ENCODE measurements around the gene RGS2. TPM values are rescaled to one million over a fixed set of nuclear protein-coding genes. Genes with fewer than 3 reads are reported as not detected.

The RGS2 gene
- polyA plus RNA-seq, 4 donors, result 100 to 573 (median 352) TPM

DNA sequence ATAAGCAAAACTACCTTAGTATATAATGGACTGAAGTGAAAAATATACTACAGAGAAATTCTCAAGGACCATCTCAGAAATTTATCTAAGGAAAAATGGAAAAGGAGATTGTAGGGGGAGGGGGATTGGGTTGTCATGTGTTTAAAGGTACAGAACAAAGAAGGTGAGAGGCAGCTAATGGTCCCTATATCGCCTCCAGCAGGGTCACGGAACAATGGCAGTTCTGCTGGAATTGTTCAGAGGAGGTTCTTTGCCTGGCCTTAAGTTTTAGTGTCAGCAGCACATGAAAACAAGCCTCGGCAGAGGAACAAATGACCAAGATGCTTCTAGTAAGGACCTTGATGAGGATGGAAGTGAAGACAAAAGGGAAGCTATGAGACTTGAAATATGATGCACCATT is 42.0 kb upstream of the RGS2 start:
- no peak for FAIRE-seq
- H3K4me1 ChIP-seq (ENCODE audit: control insufficient read depth in 3 of 3, insufficient read depth in 2 of 3, low read depth in 1 of 3, low read length in 2 of 3), result no peaks in the 10 kb centered on the region
- H3K9me3 ChIP-seq (ENCODE audit: control insufficient read depth in 2 of 2, insufficient read depth in 1 of 2, low read depth in 1 of 2, low read length in 1 of 2), result no peaks in the 10 kb centered on the region
- no peak for DNase-seq
- WGBS, 3 donors, result 66 to 88% (median 82%) methylated on average over 3 of the region's 3 CpGs
- no peak overlapping the region for H3K4me3 ChIP-seq (ENCODE audit: low read depth in 1 of 3, low read length in 3 of 3)
- H3K27me3 ChIP-seq (ENCODE audit: control insufficient read depth in 3 of 3, insufficient read depth in 3 of 3, low read length in 3 of 3), result no peaks in the 10 kb centered on the region
- H3K36me3 ChIP-seq (ENCODE audit: control insufficient read depth in 3 of 3, insufficient read depth in 2 of 3, low read depth in 1 of 3, low read length in 3 of 3), result no peaks in the 10 kb centered on the region
- no peak overlapping the region for H3K27ac ChIP-seq (ENCODE audit: low read depth in 1 of 3, low read length in 2 of 3)

DNA sequence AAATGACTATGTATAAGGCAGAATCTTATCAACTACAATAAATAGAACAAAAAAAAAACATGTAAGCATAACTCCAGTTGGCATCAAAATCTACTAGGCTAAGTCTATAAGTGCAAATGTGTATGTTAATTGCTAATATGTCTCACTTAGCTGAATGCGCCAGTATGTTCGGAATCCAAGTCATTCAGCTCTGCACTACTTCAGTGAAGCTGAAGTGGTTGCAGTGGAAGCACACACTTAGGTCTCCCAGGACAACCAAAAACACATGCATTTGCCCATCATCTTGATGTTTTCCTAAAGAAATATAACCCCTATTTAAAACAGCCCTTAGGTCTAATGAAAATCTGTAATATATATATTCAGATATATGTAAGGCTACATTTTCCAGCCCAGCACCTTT is 41.0 kb upstream of the RGS2 start:
- Histone ChIP-seq H3K27ac (ENCODE audit: low read depth in 1 of 3, low read length in 2 of 3) (no peak overlapping the region), H3K27me3 (ENCODE audit: control insufficient read depth in 3 of 3, insufficient read depth in 3 of 3, low read length in 3 of 3) (no peaks in the 10 kb centered on the region), H3K4me3 (ENCODE audit: low read depth in 1 of 3, low read length in 3 of 3) (no peak overlapping the region), H3K4me1 (ENCODE audit: control insufficient read depth in 3 of 3, insufficient read depth in 2 of 3, low read depth in 1 of 3, low read length in 2 of 3) (no peaks in the 10 kb centered on the region), H3K36me3 (ENCODE audit: control insufficient read depth in 3 of 3, insufficient read depth in 2 of 3, low read depth in 1 of 3, low read length in 3 of 3) (no peaks in the 10 kb centered on the region), H3K9me3 (ENCODE audit: control insufficient read depth in 2 of 2, insufficient read depth in 1 of 2, low read depth in 1 of 2, low read length in 1 of 2) (no peaks in the 10 kb centered on the region)
- FAIRE-seq (no peak), DNase-seq (no peak)
- 92 to 94% (median 94%) methylated on average over 2 of the region's 2 CpGs for WGBS, 3 donors

DNA sequence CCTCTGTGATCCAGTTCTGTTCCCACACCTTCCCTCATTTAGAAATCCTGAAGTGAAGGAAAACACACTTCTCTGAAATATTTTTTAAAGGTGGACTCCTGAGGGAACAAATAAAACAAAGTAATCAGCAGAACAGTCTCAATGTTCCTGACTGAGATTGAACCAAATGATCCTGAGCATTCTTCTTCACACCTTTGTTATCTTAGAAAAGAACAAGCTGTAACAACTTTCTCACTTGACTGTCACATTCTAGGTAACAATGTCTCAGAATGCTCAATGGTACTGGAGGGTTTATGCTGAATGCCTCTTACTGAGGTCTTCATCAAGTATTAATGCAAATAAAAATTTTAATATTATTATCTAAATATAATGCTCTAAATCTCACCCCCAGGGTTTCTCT is 40.4 kb upstream of the RGS2 start:
- H3K9me3 ChIP-seq (ENCODE audit: control insufficient read depth in 2 of 2, insufficient read depth in 1 of 2, low read depth in 1 of 2, low read length in 1 of 2), result no peaks in the 10 kb centered on the region
- FAIRE-seq (no peak), DNase-seq (no peak)
- no peaks in the 10 kb centered on the region for H3K36me3 ChIP-seq (ENCODE audit: control insufficient read depth in 3 of 3, insufficient read depth in 2 of 3, low read depth in 1 of 3, low read length in 3 of 3)
- H3K4me3 ChIP-seq (ENCODE audit: low read depth in 1 of 3, low read length in 3 of 3), result no peak overlapping the region
- H3K27ac ChIP-seq (ENCODE audit: low read depth in 1 of 3, low read length in 2 of 3), result no peak overlapping the region
- H3K4me1 ChIP-seq (ENCODE audit: control insufficient read depth in 3 of 3, insufficient read depth in 2 of 3, low read depth in 1 of 3, low read length in 2 of 3), result no peaks in the 10 kb centered on the region
- no peaks in the 10 kb centered on the region for H3K27me3 ChIP-seq (ENCODE audit: control insufficient read depth in 3 of 3, insufficient read depth in 3 of 3, low read length in 3 of 3)

DNA sequence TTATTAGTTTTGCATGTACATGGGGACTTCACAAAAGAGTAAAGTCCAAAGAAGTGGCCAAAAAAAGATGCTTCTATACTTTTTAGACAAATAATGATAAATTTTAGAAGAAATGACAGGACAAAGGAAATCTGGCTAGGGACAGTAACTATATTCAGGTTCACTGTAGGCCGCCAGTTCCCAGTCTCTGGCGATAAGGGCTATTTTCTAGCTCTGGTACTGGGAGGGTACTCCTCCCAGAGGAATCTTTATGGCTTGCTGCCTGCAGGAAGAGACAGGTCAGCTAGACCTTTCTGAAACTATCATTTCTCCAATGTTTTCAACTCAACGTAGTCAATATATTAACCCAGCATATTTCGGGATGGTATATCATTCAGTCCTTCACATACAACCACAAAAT is 37.5 kb upstream of the RGS2 start:
- 90 to 98% (median 94%) methylated on average over 4 of the region's 4 CpGs for WGBS, 3 donors
- H3K36me3 ChIP-seq (ENCODE audit: control insufficient read depth in 3 of 3, insufficient read depth in 2 of 3, low read depth in 1 of 3, low read length in 3 of 3), result no peaks in the 10 kb centered on the region
- no peaks in the 10 kb centered on the region for H3K27me3 ChIP-seq (ENCODE audit: control insufficient read depth in 3 of 3, insufficient read depth in 3 of 3, low read length in 3 of 3)
- FAIRE-seq, result no peak
- DNase-seq, result no peak
- H3K4me3 ChIP-seq (ENCODE audit: low read depth in 1 of 3, low read length in 3 of 3), result no peak overlapping the region
- H3K4me1 ChIP-seq (ENCODE audit: control insufficient read depth in 3 of 3, insufficient read depth in 2 of 3, low read depth in 1 of 3, low read length in 2 of 3), result no peaks in the 10 kb centered on the region
- no peak overlapping the region for H3K27ac ChIP-seq (ENCODE audit: low read depth in 1 of 3, low read length in 2 of 3)
- H3K9me3 ChIP-seq (ENCODE audit: control insufficient read depth in 2 of 2, insufficient read depth in 1 of 2, low read depth in 1 of 2, low read length in 1 of 2), result no peaks in the 10 kb centered on the region

DNA sequence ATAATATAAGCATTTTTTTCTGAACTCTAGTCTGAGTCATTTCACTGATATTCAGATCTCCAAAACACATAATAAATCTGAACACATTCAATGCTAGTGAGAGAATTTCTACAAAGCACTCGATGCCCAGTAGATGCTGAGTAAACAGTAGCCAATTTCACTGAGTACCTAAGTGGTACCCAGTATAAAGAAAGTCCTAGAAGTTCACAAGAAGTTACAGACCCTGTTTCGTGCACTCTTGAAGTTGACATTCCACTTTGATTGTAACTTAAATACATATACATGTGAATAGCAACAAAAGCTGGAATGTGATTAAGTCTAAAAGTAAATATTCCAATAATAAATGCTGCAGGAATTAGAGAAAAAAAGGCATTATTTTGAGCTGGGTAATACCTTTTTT is 33.2 kb upstream of the RGS2 start:
- Histone ChIP-seq H3K4me1 (ENCODE audit: control insufficient read depth in 3 of 3, insufficient read depth in 2 of 3, low read depth in 1 of 3, low read length in 2 of 3) (no peaks in the 10 kb centered on the region), H3K27ac (ENCODE audit: low read depth in 1 of 3, low read length in 2 of 3) (no peak overlapping the region), H3K9me3 (ENCODE audit: control insufficient read depth in 2 of 2, insufficient read depth in 1 of 2, low read depth in 1 of 2, low read length in 1 of 2) (no peaks in the 10 kb centered on the region), H3K27me3 (ENCODE audit: control insufficient read depth in 3 of 3, insufficient read depth in 3 of 3, low read length in 3 of 3) (no peaks in the 10 kb centered on the region), H3K36me3 (ENCODE audit: control insufficient read depth in 3 of 3, insufficient read depth in 2 of 3, low read depth in 1 of 3, low read length in 3 of 3) (no peaks in the 10 kb centered on the region), H3K4me3 (ENCODE audit: low read depth in 1 of 3, low read length in 3 of 3) (no peak overlapping the region)
- FAIRE-seq (no peak), DNase-seq (no peak)
- WGBS, 3 donors, result 53 to 67% (median 62%) methylated on average over 2 of the region's 2 CpGs

DNA sequence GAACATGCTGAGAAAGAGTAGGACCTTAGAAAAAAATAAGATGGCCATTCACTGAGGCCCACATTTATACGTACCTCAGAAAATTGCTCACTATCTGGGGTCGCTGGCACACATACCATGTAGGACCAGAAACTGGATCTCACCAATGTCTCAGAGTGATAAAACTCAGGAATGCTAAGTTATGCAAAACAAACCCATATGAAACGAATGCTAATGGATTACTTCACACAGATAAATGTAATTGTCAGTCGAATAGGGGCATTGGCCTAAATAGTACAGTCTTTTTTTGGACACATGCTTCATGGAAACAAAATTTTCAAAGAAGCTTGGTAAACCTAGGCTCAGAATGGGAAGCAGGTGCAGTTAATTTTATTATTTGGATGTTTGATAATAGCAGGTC is 32.6 kb upstream of the RGS2 start:
- no peak for FAIRE-seq
- WGBS, 3 donors, result 87 to 91% (median 89%) methylated on average over 4 of the region's 4 CpGs
- H3K27me3 ChIP-seq (ENCODE audit: control insufficient read depth in 3 of 3, insufficient read depth in 3 of 3, low read length in 3 of 3), result no peaks in the 10 kb centered on the region

DNA sequence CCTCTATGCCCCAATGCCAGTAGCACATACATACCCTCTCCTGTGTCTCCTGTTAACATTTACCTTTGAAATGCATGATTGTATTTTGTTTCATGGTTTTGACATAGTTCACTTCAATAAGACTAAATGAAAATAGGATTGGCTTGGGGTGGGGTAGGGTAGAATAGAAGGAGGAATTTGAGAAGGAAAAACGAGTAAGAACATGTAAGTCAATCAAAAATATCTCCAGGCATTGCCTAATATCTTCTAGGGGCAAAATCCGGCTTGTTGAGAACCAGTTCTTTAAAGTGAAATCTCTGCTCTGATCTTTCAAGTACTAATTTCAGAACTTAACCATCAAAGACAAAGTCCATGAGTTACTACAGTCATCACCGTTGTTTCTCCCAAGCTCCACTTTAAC is 31.8 kb upstream of the RGS2 start:
- no peak for FAIRE-seq

More for the DNA sequence above, 32.6 kb upstream of the RGS2 start:
- H3K4me1 ChIP-seq (ENCODE audit: control insufficient read depth in 3 of 3, insufficient read depth in 2 of 3, low read depth in 1 of 3, low read length in 2 of 3), result no peaks in the 10 kb centered on the region
- no peak overlapping the region for H3K27ac ChIP-seq (ENCODE audit: low read depth in 1 of 3, low read length in 2 of 3)
- no peaks in the 10 kb centered on the region for H3K36me3 ChIP-seq (ENCODE audit: control insufficient read depth in 3 of 3, insufficient read depth in 2 of 3, low read depth in 1 of 3, low read length in 3 of 3)
- no peaks in the 10 kb centered on the region for H3K9me3 ChIP-seq (ENCODE audit: control insufficient read depth in 2 of 2, insufficient read depth in 1 of 2, low read depth in 1 of 2, low read length in 1 of 2)
- no peak overlapping the region for H3K4me3 ChIP-seq (ENCODE audit: low read depth in 1 of 3, low read length in 3 of 3)
- DNase-seq, result no peak

DNA sequence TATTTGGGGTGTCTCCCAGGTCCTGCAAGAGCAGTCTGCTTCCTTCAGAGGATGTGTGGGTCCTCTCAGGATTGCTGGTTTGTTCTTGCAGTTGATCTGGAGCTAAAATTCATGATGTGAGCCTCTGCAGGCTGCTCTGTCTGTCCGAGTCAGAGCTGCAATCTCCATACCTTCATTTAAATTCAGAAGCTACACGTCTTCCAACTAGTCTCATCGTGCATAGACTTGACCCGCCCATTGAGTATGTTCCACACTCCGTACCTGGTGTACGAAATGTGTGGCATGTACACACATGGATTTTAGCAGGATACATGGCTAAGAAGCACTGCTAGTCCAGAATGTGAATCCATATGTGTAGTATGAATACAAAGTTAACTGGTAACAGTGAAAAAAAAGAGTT is 25.0 kb upstream of the RGS2 start:
- Histone ChIP-seq H3K4me3 (ENCODE audit: low read depth in 1 of 3, low read length in 3 of 3) (no peak overlapping the region), H3K9me3 (ENCODE audit: control insufficient read depth in 2 of 2, insufficient read depth in 1 of 2, low read depth in 1 of 2, low read length in 1 of 2) (no peaks in the 10 kb centered on the region), H3K4me1 (ENCODE audit: control insufficient read depth in 3 of 3, insufficient read depth in 2 of 3, low read depth in 1 of 3, low read length in 2 of 3) (no peaks in the 10 kb centered on the region), H3K36me3 (ENCODE audit: control insufficient read depth in 3 of 3, insufficient read depth in 2 of 3, low read depth in 1 of 3, low read length in 3 of 3) (no peaks in the 10 kb centered on the region), H3K27ac (ENCODE audit: low read depth in 1 of 3, low read length in 2 of 3) (no peak overlapping the region), H3K27me3 (ENCODE audit: control insufficient read depth in 3 of 3, insufficient read depth in 3 of 3, low read length in 3 of 3) (no peaks in the 10 kb centered on the region)
- no peak for FAIRE-seq
- 96 to 97% (median 96%) methylated on average over 6 of the region's 6 CpGs for WGBS, 3 donors
- DNase-seq, result no peak

More for the DNA sequence above, 31.8 kb upstream of the RGS2 start:
- DNase-seq, result no peak
- H3K27me3 ChIP-seq (ENCODE audit: control insufficient read depth in 3 of 3, insufficient read depth in 3 of 3, low read length in 3 of 3), result no peaks in the 10 kb centered on the region
- no peak overlapping the region for H3K4me3 ChIP-seq (ENCODE audit: low read depth in 1 of 3, low read length in 3 of 3)
- no peak overlapping the region for H3K27ac ChIP-seq (ENCODE audit: low read depth in 1 of 3, low read length in 2 of 3)
- no peaks in the 10 kb centered on the region for H3K4me1 ChIP-seq (ENCODE audit: control insufficient read depth in 3 of 3, insufficient read depth in 2 of 3, low read depth in 1 of 3, low read length in 2 of 3)
- H3K36me3 ChIP-seq (ENCODE audit: control insufficient read depth in 3 of 3, insufficient read depth in 2 of 3, low read depth in 1 of 3, low read length in 3 of 3), result no peaks in the 10 kb centered on the region
- no peaks in the 10 kb centered on the region for H3K9me3 ChIP-seq (ENCODE audit: control insufficient read depth in 2 of 2, insufficient read depth in 1 of 2, low read depth in 1 of 2, low read length in 1 of 2)
- WGBS, 3 donors, result 28 to 57% (median 48%) methylated on average over 3 of the region's 3 CpGs

DNA sequence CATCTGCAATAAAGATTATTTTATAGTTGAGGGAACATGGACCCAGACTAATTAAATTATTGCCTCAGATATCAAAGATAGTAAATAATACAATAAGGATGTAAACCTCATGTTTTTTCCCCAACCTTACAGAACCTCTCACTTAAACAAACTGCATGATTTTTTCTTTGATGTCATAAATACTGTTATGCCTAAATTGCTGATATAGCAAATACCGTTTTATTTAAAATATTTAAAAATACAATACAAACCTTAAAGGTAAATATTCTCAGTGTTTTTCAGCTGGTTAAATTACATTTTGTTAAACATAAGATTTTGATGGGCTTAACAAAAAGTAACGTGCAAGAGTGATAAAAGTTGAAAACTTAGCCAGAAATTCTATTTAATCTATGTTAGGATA is 24.4 kb upstream of the RGS2 start:
- no peak for DNase-seq
- no peaks in the 10 kb centered on the region for H3K4me1 ChIP-seq (ENCODE audit: control insufficient read depth in 3 of 3, insufficient read depth in 2 of 3, low read depth in 1 of 3, low read length in 2 of 3)
- 63 to 78% (median 77%) methylated on average over 2 of the region's 2 CpGs for WGBS, 3 donors
- FAIRE-seq, result no peak
- H3K27me3 ChIP-seq (ENCODE audit: control insufficient read depth in 3 of 3, insufficient read depth in 3 of 3, low read length in 3 of 3), result no peaks in the 10 kb centered on the region
- no peaks in the 10 kb centered on the region for H3K36me3 ChIP-seq (ENCODE audit: control insufficient read depth in 3 of 3, insufficient read depth in 2 of 3, low read depth in 1 of 3, low read length in 3 of 3)
- no peak overlapping the region for H3K27ac ChIP-seq (ENCODE audit: low read depth in 1 of 3, low read length in 2 of 3)
- H3K4me3 ChIP-seq (ENCODE audit: low read depth in 1 of 3, low read length in 3 of 3), result no peak overlapping the region
- H3K9me3 ChIP-seq (ENCODE audit: control insufficient read depth in 2 of 2, insufficient read depth in 1 of 2, low read depth in 1 of 2, low read length in 1 of 2), result no peaks in the 10 kb centered on the region

All from small intestine (tissue), 7 donors.